ENCODE measurements around the gene RABGAP1. TPM values are rescaled to one million over a fixed set of nuclear protein-coding genes. Genes with fewer than 3 reads are reported as not detected.

Gene RABGAP1
- total RNA-seq, 1 experiment from 2014 or later, result 95.8 TPM

- H3K9me2 ChIP-seq (ENCODE audit: insufficient read depth), result no peaks in the 10 kb centered on the region
- no peaks in the 10 kb centered on the region; the same call in 1 of the 2 replicates for H3F3A ChIP-seq (ENCODE audit: insufficient read depth, low read depth)
- H3K4me3 ChIP-seq, result no peak overlapping the region
- no peak overlapping the region for H2AFZ ChIP-seq
- ChIA-PET POLR2A (ENCODE audit: unreplicated experiment) (no interaction called here), CTCF (no interaction called here)
- intact Hi-C loops (cut with micrococcal nuclease; ENCODE audit: unreplicated experiment), result no loop called here
- H3K36me3 ChIP-seq (ENCODE audit: low read depth), result peaks cover 43% of the 10 kb centered on the region
- 0 out of 2 replicates have a peak, but pooled peaks cover 8% of the 10 kb centered on the region for H3K4me1 ChIP-seq (replicated peaks; ENCODE audit: insufficient read depth)
- no peaks in the 10 kb centered on the region for H3K9me3 ChIP-seq (ENCODE audit: insufficient read depth, low read depth)
- no peak for TF ChIP-seq CTCF (conservative IDR thresholded peaks at IDR 0.05)
- TF ChIP-seq EZH2 (IDR thresholded peaks at IDR 0.05; ENCODE audit: low read depth), result no peak
- H3K4me2 ChIP-seq, result no peak overlapping the region
- no peaks in the 10 kb centered on the region for H4K20me1 ChIP-seq (ENCODE audit: insufficient read depth)
- no peaks in the 10 kb centered on the region for H3K79me2 ChIP-seq (ENCODE audit: low read depth)
- no peaks in the 10 kb centered on the region for H3K27me3 ChIP-seq (ENCODE audit: insufficient read depth, low read depth)
- 0 out of 2 replicates have a peak overlapping the region, but pooled peaks have one; percentile 19 for H3K27ac ChIP-seq
- BruUV-seq (replicated peaks), result no TSS peak
- no peak for DNase-seq
Measured at GRCh38 chr9:123011878-123012528, 71.2 kb downstream of the RABGAP1 start.

DNA sequence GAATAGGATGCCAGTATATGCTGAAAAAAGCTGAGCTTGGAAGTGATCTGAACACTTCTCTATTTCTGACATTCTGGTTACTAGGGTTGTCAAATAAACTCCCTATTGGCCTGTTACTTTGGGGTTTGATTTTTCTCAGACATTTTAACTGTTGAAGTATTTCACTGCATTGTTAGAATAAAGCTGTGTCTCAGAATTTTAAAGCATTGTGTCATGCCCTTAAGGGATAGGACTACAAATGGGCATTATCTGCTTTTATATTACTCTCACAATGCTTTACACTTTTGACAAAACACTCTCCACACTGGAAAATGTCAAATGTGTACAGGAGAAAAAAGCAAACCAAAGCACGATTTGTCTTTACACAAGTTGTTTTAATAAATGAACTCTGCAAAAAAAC, 75.8 kb downstream of the RABGAP1 start:
- Histone ChIP-seq H3K36me3 (ENCODE audit: low read depth) (peaks cover 44% of the 10 kb centered on the region), H3F3A (ENCODE audit: insufficient read depth, low read depth) (no peaks in the 10 kb centered on the region; the same call in none of the 2 replicates), H3K9me2 (ENCODE audit: insufficient read depth) (no peaks in the 10 kb centered on the region), H4K20me1 (ENCODE audit: insufficient read depth) (no peaks in the 10 kb centered on the region), H3K27me3 (ENCODE audit: insufficient read depth, low read depth) (no peaks in the 10 kb centered on the region), H3K4me1 (replicated peaks; ENCODE audit: insufficient read depth) (0 out of 2 replicates have a peak, but pooled peaks cover 8% of the 10 kb centered on the region), H3K9me3 (ENCODE audit: insufficient read depth, low read depth) (no peaks in the 10 kb centered on the region), H2AFZ (no peak overlapping the region), H3K4me2 (no peak overlapping the region), H3K27ac (no peak overlapping the region), H3K4me3 (no peak overlapping the region), H3K79me2 (ENCODE audit: low read depth) (no peaks in the 10 kb centered on the region)
- no TSS peak for BruUV-seq (replicated peaks)
- no peak for DNase-seq
- intact Hi-C loops (cut with micrococcal nuclease; ENCODE audit: unreplicated experiment), result no loop called here
- TF ChIP-seq EZH2 (IDR thresholded peaks at IDR 0.05; ENCODE audit: low read depth), result no peak
- TF ChIP-seq CTCF (conservative IDR thresholded peaks at IDR 0.05), result no peak
- ChIA-PET POLR2A (ENCODE audit: unreplicated experiment) (no interaction called here), CTCF (no interaction called here)

DNA sequence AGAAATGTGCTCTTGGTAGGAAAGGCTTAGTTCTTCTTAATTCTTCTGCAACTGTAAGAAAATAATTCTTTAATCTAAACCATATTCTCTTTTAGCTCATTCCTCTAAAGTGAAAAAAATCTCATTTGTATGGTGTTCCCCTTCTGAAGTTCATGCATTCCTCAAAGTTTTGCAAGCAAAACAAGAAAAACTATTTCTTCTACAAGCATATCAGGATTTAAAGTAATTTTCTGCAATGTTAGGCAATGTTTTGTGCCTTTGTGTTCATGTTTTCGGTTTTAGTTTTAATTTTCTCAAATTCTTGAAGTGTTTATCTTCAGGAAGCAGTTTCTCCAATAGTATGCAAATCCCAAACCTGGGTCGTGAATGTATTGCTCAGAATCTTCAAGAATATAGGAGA, 80.0 kb downstream of the RABGAP1 start:
- Histone ChIP-seq H3K36me3 (ENCODE audit: low read depth) (peaks cover 34% of the 10 kb centered on the region), H3K4me2 (no peak overlapping the region), H3K4me3 (no peak overlapping the region), H3K9me3 (ENCODE audit: insufficient read depth, low read depth) (no peaks in the 10 kb centered on the region), H3K4me1 (replicated peaks; ENCODE audit: insufficient read depth) (no peaks in the 10 kb centered on the region), H4K20me1 (ENCODE audit: insufficient read depth) (no peaks in the 10 kb centered on the region; the same call in none of the 2 replicates), H3F3A (ENCODE audit: insufficient read depth, low read depth) (no peaks in the 10 kb centered on the region; the same call in none of the 2 replicates), H3K79me2 (ENCODE audit: low read depth) (no peaks in the 10 kb centered on the region), H2AFZ (no peak overlapping the region), H3K27ac (no peak overlapping the region), H3K27me3 (ENCODE audit: insufficient read depth, low read depth) (no peaks in the 10 kb centered on the region), H3K9me2 (ENCODE audit: insufficient read depth) (no peaks in the 10 kb centered on the region)
- TF ChIP-seq CTCF (conservative IDR thresholded peaks at IDR 0.05) (no peak), EZH2 (IDR thresholded peaks at IDR 0.05; ENCODE audit: low read depth) (no peak)
- DNase-seq, result no peak
- CTCF ChIA-PET, result no interaction called here
- no TSS peak for BruUV-seq (replicated peaks)
- POLR2A ChIA-PET (ENCODE audit: unreplicated experiment), result interaction anchor here (0.6 kb wide), 1 partner anchor 62 kb away, joined by 3 read pairs; no protein-coding TSS in a partner anchor
- intact Hi-C loops (cut with micrococcal nuclease; ENCODE audit: unreplicated experiment), result no loop called here
